HG02763 (cell line): ENCODE data around the gene MACF1.
"Not testable (repeated sequence)": the region's sequence is repeated elsewhere in the genome, so short reads cannot be mapped to it uniquely, and the experiment has no call there.

Experiments used
- ATAC-seq: cut with Tn5 transposase; IDR thresholded peaks from one replicate; pipeline ENCODE4 v1.9.1; 2021; ENCODE audit warnings: mild to moderate bottlenecking, moderate library complexity; ENCODE audit not compliant: unreplicated experiment

Gene MACF1

GRCh38 chr1:39440856-39441255 lies 236.4 kb downstream of the MACF1 start:
- ATAC-seq: no peak

GRCh38 chr1:39441797-39442196 lies 237.3 kb downstream of the MACF1 start:
- ATAC-seq: no peak

- no peak for ATAC-seq
Observed at GRCh38 chr1:39445573-39445972, 241.1 kb downstream of the MACF1 start.

DNA sequence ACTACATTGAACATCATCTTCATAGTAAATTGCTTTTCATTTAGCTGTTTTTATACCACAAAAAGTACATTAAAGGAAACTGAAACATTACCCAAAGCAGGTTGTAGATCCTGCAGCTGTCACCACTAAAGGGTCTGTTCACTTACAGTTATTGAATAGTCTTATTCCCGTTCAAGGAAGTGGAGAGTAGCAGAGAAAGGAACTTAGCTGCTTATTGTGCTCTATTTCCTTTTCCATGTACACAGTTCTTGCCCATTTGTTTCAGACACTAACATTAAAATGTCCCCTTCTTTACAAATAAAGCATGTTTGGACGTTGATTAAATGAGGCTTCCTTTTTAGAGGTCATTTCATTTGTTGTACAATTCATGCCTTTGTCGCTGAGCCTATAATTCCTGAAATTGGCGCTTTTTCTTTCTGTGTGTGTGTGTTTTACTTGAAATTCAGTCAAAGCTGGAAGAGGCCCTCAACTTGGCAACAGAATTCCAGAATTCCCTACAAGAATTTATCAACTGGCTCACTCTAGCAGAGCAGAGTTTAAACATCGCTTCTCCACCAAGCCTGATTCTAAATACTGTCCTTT lies 242.6 kb downstream of the MACF1 start:
- no peak for ATAC-seq

DNA sequence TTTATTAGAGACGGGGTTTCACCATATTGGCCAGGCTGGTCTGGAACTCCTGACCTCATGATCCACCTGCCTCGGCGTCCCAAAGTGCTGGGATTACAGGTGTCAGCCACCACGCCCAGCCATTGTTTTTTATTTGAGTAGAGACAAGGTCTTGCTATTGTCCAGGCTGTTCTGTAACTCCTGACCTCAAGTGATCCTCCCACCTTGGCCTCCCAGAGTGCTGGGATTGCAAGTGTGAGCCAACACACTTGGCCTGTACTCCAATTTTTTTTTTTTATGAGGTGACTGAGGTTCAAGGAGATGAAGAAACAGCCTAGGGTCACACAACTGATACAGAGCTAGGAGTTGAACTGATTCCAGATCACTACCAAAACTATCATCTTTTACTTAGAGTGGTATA lies 245.5 kb downstream of the MACF1 start:
- ATAC-seq: not testable (repeated sequence)

DNA sequence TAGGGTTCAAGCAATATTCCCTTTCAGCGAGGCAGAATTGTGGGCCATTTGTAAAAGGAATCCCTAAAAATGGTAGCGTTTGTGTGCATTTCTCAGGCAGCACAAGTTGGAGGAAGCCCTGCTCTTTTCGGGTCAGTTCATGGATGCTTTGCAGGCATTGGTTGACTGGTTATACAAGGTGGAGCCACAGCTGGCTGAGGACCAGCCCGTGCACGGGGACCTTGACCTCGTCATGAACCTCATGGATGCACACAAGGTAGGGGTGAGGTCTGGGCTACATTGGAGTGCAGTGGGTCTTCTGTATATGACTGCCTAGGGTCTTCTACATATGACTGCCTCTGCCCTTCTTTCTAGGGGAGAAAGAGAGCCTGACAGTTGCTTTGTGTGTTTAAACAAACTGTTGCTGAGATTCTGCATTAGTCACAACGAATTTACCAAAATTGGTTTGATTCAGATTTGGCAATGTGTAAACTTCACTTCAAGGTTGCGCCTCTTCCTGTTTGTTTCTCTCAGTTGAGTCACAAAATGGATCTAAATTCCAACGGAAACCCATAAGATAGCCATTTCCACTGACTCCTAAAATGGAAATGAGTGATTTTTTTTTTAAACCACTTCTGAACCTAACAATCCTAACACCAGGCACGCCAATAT lies 246.6 kb downstream of the MACF1 start:
- ATAC-seq: no peak

GRCh38 chr1:39452081-39452480 lies 247.6 kb downstream of the MACF1 start:
- ATAC-seq: no peak

- ATAC-seq: no peak
Observed at GRCh38 chr1:39452540-39452939, 248.0 kb downstream of the MACF1 start.

- no peak for ATAC-seq
Observed at GRCh38 chr1:39453603-39454002, 249.1 kb downstream of the MACF1 start.

DNA sequence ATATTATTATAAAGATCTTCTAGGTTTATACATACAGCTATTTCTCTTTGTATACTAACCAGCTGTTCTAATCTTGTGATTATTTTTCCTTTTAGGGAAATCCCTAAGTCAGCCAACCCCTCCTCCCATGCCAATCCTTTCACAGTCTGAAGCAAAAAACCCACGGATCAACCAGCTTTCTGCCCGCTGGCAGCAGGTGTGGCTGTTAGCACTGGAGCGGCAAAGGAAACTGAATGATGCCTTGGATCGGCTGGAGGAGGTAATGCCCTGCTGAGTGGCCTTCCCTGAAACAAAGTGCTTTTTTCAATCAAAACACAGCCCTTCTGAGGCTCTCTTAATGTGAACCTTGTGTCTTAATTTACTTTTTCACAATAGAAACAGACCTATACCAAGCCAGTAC lies 254.5 kb downstream of the MACF1 start:
- no peak for ATAC-seq

DNA sequence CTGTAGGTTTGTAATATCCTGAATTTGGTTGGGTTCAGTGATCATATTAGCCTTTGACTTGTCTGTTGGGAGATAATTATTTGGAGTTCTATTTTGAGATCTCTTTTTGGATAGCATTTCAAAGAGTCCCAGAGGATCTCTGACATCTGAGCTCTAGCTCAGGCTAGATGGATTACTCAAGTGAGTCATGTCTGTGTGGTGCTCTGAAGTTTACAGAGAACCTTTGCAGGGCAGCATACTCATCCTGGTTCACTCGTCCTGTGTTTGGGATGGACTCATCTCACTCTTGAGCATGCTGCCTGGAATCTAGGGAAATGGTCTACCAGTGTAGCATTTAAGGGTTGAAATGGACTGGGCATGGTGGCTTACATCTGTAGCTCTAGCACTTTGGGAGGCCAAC lies 257.6 kb downstream of the MACF1 start:
- no peak for ATAC-seq

DNA sequence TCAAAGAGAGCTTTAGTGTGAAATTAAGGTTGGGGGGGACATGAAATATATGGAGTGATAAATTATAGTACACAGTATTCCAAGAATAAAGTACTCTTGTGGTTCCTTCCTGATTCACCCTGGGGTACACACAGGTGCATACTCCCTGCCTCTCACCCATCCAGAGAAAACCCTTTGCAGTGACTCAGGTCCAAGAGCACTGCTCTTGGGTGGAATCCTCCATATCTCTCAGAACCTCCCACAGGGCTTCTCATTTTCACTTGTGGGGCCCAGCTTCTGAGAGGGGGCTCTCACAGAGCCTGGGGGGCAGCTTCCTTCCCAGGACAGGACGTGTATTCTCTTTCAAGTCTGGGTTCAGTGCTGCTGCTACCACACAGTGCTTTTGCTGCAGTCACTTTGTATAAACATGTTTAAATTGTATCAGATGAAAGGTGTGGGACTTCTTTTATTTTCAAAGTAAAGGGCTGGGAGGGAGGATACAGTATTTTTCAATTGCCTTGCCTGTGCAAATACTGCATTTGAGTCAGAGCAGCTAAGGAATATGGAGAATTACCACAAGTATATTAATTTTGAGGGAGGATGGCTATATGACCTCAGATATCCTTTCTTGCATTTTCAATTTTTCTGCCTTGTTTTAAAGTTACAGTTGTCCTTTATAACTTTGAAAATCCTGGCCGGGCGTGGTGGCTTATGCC lies 262.1 kb downstream of the MACF1 start:
- no peak for ATAC-seq

DNA sequence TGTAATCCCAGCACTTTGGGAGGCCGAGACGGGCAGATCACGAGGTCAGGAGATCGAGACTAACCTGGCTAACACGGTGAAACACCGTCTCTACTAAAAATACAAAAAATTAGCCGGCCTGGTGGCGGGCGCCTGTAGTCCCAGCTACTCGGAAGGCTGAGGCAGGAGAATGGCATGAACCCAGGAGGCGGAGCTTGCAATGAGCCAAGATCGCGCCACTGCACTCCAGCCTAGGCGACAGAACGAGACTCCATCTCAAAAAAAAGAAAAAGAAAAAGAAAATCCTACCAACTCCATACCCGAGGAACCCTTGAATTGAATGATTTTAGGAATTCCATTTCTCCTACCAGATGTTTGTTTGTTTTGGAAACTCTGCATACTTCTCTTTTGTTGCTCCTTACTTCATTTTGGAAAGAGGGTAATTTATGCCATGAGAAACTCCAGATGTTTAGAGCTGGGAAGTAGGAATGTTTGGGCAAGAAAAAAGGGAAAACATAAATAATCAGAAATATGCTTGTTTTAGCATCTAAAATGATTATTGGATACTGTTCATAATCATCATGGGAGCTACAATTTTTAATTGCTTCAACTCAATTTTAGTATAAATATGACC lies 262.7 kb downstream of the MACF1 start:
- ATAC-seq: not testable (repeated sequence)

- no peak for ATAC-seq
Observed at GRCh38 chr1:39469150-39469549, 264.7 kb downstream of the MACF1 start.

DNA sequence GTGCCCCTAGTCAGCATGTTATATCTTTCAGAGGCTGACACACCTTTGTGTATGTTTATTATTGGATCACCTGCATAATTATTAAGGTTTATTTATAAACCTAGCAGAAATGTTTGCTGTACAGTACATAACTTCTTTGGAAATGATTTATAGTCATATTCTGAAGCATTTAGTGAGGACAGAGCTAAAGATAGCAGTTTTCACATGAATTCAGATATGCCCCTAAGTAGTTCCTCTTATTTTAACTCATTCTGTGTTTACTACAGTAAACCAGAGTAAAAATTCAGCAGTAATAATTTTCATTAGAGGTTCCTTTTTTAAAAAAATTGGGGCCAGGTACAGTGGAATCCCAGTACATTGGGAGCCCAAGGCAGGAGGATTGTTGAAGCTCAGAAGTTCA lies 265.5 kb downstream of the MACF1 start:
- no peak for ATAC-seq

GRCh38 chr1:39472826-39473225 lies 268.3 kb downstream of the MACF1 start:
- no peak for ATAC-seq

GRCh38 chr1:39473324-39473723 lies 268.8 kb downstream of the MACF1 start:
- no peak for ATAC-seq

DNA sequence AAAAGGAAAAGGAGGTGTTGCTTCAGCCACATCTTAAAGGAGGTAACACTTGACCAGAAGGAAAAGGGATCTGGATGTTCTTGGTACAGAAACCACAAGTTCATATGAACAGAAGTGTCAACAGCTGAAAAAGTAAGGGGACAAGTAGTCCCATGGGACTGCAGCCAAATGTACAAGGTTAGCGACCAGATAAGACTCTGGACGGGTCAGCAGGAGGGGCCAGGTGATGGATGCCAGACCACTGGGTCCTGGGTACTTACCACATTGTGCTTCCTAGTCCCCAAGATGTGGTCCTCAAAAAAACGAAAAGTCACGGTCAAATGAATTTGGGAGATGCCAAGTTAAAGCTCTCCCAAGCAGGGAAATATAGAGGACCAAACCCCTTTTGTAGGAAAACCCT lies 270.3 kb downstream of the MACF1 start:
- no peak for ATAC-seq

DNA sequence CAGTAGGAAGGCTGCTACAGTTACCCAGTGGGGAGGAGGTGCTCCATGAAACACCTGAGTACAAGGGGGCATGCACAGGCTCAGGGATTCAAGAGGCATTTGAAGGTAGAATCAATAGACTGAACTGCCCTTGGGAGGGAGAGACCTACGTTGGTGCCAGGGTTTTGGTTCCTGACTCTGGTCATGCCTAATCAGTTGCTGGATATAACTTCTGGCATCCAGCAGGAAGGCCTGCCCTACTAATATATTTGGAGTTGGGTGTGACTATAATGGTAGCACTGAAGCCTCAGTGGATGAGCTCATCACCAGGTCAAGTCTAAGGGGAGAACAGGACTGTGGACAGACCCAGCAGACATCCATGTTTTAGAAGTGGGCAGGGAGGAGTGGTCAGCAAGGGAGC lies 271.1 kb downstream of the MACF1 start:
- ATAC-seq: not testable (repeated sequence)

DNA sequence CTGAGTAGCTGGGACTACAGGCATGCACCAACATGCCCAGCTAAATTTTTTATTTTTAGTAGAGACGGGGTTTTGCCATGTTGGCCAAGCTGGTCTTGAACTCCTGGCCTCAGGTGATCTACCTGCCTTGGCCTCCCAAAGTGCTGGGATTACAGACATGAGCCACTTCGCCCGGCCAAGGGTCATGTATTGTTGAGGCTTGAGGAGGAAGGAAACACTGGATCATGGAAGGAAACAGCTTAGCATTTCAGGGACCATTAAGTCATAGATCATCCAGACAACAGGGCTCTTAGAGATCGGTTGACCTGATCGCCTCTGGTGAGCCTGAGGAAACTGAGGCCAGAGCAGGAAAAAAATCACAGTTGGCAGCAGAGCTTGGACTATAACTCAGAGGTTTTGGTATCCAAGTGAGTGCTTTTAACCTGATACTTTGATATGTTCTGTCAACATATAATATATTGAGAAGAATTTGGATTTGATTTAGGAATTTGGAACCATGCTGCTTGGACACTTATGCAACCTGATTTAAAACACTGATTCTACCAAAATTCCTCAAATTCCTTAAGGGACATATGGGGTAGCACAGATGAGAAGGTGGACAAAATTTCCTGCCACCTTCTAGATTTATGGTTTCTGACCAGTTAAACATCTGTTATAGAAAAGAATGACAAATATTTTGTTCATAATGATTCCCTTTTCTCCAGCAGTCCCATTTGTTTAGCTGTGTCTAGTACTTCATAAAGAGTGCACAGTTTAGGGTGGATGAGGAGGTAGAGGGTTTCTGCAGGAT lies 273.8 kb downstream of the MACF1 start:
- ATAC-seq: no peak

DNA sequence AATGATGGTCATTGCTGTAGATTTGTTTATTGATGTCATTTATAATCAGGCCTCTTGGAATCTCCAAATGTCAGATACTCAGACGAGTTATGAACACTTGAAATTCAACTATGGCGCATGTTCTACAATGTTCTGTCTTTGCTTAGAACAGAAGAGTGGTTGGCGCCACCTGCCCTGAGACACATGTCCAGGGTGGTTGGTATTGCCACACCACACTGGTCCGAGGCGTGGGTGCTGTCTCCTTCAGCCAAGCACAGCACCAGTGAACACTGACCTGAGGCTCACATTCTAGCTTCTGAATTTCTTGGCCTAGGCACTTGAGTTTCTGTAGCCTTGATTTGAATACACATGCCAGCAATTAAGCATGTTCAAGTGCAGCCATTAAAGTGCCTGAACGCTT lies 276.8 kb downstream of the MACF1 start:
- ATAC-seq: no peak
